ENCODE data around the gene TTC19. TPM values are rescaled to one million over a fixed set of nuclear protein-coding genes. Genes with fewer than 3 reads are reported as not detected.
"Not testable (repeated sequence)": the region's sequence is repeated elsewhere in the genome, so short reads cannot be mapped to it uniquely, and the experiment has no call there.

TTC19 gene
- total RNA-seq, 1 donor from 2014 or later = 35.1 TPM

DNA sequence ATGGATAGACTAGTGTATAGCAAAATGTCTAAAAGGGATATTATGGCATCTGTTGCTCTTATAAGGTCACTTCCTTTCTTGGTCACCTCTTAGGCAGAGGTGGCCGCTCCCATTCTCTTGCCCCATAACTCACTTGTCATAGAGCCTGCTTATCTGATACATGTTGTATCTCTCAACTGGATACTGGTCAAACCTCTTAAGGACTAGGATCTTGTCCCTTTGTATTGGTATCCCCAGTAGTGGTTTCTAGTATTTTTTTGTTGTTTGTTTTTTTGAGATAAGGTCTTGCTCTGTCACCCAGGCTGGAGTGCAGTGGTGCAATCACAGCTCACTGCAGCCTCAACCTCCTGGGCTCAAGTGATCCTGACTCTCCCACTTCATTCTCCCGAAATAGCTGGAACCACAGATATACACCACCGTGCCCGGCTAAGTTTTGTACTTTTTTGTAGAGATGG is 27.1 kb upstream of the TTC19 start:
- no peak for DNase-seq (ENCODE audit: low read depth in 2 of 2)

DNA sequence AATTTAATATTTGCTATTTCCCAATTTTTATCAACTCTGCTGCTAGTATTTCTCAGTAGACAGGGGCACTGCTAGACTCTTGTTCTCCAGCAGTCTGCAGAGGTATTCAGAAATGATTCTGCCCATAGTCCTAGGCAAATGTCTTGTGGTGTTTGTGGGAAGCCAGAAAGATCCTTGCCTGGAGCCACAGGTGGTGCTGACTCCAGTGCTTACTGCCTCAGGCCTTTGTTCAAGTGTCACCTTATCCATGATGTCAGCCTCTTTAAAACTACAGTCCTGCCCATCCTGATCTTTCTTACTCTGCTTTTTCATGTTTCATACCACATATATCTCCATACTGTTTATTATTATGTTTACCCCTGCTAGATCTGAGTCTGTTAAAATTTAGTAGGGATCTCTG is 26.6 kb upstream of the TTC19 start:
- DNase-seq (ENCODE audit: low read depth in 2 of 2) = no peak

DNA sequence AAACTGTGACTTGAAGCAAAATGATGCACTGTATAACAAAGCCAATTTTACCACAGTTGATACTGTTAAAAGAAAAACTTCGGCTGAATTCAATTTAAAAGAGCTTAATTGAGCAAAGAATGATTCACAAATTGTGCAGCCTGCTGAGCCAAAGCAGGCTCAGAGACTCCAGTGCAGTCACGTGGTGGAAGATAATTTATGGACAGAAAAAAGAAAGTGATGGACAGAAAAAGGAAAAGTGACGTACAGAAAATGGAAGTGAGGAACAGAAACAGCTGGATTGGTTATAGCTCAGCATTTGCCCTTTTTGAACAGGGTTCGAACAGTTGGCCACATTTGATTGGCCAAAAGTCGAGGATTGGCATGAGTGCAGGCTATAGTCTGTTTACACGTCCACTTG is 25.8 kb upstream of the TTC19 start:
- no peak for DNase-seq (ENCODE audit: low read depth in 2 of 2)

DNA sequence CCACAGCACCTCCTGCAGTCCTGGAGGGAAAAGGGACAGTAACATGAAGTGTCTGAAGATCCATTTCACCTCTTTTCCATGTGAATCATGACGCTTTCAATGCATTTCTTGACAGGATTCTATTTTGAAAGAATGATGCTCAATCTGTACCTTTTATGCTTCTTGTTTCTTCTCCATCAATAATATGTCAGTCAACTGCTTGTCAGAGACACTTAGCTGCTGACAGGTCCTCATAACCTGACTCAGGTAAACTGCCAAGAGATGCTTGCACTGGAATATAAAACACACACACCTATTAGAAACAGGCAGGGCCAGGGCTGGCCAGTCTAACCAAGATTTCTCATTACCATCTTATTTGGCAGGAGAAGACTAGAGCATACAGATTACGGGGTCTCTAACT is 21.7 kb upstream of the TTC19 start:
- no peak for DNase-seq (ENCODE audit: low read depth in 2 of 2)

DNA sequence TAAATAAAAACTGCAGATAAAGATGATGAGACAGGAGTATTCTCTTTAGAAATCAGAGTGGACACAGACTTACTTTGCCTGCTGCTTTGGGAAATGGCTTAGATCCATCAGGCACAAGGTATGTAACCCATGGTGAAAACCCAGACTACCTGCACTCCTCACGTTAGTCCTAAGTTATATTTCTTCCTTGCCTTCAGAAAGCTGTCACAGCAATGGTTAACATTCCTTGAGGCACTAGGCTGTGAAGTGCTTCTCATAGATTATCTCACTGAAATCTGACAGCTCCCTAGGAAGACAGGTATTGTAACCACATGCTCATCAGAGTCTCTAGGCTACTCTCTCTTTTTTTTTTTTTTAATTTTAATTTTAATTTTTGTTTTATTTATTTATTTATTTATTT is 21.0 kb upstream of the TTC19 start:
- DNase-seq (ENCODE audit: low read depth in 2 of 2) = no peak

DNA sequence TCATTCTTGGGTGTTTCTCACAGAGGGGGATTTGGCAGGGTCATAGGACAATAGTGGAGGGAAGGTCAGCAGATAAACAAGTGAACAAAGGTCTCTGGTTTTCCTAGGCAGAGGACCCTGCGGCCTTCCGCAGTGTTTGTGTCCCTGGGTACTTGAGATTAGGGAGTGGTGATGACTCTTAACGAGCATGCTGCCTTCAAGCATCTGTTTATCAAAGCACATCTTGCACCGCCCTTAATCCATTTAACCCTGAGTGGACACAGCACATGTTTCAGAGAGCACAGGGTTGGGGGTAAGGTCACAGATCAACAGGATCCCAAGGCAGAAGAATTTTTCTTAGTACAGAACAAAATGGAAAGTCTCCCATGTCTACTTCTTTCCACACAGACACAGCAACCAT is 20.6 kb upstream of the TTC19 start:
- not testable (repeated sequence) for DNase-seq (ENCODE audit: low read depth in 2 of 2)

DNA sequence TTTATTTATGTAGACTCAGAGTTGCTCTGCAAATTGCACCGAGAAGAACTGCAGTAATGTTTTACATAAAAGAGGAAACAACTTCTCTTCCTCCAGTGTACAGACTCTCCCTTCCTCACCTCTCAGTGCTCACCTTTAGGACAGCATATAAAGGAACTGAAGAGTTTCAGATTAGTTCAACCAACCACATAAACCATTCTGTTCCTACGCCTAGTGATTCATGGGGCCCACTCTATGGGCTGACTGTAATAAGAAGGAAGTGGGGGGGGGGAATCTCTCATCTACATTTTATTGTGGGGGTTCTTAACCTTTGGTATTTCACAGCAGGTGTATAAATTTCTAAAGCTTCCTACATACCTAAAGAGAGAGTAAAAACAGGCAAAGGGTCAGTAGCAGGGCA is 18.4 kb upstream of the TTC19 start:
- no peak for DNase-seq (ENCODE audit: low read depth in 2 of 2)

DNA sequence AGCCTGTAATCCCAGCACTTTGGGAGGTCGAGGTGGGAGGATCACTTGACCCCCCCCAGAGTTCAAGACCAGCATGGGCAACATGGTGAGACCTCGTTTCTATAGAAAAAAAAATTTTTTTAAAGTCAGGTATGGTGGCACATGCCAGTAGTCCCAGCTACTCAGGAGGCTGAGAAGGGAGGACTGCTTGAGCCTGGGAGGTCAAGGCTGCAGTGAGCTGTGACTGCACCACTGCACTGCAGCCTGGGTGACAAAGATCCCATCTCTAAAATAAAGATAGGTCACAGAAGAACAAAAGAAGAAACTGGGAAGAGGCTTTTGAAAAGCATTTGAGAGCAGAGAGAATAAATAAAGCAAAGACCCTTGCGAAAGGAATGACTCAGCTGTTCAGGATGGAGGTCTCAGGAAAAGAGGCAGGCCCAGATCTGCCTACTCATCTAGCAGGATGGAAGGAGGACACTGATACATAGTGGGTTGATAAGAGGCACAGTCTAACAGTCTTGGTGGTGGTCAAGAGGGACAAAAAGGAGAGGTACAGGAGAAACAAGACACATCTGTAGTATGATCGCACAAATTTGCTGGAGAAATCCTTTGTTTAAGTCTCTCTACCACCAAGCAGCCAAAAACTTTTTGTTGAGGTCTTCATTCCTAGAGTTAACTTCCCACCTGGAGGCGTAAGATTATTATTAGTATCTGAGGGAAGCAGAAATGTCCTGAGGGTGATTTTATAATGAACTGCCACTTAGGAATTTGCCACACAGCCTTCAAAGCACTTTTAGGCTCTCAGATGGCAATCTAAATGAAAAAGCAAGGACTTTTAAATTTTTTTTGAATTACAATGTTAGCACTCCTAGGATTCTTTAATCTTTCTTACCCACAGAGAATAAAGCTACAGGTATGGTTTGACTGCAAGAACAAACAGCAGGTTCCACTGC is 17.7 kb upstream of the TTC19 start:
- peak in 1 of 2 donors; percentile 38 for DNase-seq (ENCODE audit: low read depth in 2 of 2)

DNA sequence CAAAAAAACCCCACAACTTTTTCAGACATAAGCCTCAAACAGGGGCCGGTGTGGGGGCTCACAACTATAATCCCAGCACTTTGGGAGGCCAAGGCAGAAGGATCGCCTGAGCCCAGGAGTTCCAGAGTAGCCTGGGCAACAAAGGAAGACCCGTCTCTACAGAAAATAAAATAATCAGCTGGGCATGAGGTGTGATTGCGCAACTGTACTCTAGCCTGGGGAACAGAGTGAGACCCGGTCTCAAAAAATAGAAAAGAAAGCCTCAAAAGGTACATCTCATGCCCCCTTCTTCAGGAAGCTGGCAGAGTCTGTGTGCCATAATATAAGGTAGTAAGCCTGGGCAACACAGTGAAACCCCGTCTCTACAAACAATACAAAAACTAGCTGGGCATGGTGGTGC is 3.3 kb upstream of the TTC19 start:
- DNase-seq (ENCODE audit: low read depth in 2 of 2) = no peak

DNA sequence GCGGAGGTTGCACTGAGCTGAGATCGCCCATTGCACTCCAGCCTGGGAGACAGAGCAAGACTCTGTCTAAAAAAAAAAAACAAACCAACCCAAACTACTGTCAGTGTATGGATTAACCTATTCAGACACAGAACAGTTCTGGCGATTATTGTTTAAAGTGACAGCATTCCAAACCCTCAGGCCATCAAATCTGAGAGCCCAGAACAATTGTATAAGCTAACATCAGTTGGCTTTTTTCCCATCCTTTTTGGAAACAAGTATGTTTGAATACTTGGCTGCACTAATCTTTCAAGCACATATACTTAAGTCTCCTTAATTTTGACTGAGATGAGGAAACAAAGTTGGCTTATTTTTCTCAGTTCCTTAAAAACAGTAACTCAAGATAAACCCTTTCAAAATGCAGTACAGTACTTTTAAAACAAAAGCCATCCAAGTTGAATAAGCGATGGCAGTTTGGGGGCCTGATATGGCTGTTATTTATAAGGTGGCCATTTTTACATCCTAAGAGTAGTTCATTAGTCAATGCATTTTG is 1.5 kb upstream of the TTC19 start:
- DNase-seq (ENCODE audit: low read depth in 2 of 2) = no peak

DNA sequence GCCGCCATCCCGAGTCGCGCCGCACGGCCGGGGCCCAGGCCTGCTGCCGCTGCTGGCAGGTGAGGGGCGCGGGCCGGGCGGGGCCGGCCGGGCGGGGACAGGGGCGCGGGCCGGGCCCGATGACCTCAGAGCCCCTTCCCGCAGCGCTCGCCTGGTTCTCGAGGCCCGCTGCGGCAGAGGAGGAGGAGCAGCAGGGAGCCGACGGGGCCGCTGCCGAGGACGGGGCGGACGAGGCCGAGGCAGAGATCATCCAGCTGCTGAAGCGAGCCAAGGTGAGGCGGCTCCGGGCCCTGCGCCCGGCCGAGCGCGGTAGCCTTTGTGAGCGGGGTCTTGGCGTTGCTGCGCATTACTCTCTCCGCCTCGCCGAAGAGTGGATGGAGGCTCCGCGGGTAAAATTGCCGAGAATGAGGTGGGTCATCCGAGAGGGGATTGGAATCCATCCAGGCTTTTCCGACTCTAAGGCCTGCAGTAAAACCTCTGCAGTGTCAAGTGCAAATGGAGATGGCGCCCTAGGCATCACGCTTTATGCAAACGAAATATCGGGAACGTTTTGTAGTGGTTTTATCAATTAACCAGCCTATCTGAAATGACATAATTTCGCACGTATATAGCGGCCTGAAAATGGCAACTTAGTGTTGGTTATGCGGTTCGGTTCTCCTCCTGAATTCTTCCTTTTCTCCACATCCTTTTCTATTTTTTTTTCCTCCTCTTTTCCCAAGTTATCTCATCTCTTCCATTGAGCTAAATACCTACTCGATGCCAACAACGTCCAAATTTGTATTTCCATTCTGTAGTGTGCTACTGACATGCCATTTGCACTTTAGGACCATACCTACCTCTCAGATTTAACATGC is 577 bp downstream of the TTC19 start:
- peak; percentile 41 to 48 for DNase-seq (ENCODE audit: low read depth in 2 of 2)

DNA sequence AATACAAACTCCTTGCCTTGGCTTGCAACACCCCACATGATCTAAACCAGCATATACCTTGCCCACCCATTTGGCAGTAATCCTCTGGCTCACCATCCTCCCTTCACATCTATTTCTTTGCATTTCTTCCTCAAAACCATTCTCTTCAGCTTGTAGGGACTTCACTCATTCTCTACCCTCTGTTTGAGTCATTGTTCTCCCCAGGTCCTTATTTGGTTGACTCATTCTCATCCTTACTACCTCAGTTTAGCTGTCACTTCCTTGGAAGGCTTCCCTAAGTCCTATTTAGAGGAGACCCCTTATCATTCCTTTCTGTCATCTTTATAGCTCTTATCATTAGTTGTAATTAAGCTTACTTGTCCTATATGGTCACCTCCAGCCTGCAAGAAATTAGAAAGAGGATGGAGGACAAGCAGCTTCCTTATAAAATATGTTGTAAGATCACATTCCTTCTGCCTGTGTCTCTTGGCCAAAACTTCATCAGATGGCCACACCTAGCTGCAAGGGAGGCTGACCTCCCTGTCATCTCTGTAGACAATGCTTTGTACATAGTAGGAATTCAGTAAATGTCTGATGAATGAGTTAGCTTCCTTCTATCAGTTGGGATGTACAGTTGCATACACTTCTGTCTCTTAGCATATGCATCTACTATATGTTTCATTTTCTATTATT is 1.7 kb downstream of the TTC19 start:
- DNase-seq (ENCODE audit: low read depth in 2 of 2) = peak in 1 of 2 donors; percentile 13

DNA sequence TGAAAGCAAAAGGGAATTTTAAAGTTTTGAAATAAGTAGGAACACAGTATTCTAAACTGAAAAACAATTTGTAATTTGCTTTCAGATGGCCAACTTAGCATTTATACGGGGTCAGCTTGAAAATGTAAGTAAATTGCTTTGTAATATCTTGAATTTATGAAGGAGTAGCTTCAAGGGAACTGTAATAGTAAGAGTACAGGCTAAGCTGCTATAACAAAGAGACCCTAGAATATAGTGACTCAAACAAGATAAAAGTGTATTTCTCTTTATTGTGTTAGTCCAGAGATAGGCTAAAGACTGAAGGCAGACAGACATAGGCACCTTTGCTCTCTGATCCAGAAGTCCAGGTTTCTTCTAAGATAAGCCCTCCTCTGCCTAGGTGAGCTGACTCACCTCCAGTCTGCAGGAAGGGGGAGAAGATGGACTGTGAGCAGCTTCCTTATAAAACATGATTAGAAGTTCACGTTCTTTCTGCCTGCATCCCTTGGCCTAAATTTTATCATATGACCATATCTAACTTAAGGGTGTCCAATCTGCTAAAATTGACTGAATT is 3.2 kb downstream of the TTC19 start:
- DNase-seq (ENCODE audit: low read depth in 2 of 2) = no peak

DNA sequence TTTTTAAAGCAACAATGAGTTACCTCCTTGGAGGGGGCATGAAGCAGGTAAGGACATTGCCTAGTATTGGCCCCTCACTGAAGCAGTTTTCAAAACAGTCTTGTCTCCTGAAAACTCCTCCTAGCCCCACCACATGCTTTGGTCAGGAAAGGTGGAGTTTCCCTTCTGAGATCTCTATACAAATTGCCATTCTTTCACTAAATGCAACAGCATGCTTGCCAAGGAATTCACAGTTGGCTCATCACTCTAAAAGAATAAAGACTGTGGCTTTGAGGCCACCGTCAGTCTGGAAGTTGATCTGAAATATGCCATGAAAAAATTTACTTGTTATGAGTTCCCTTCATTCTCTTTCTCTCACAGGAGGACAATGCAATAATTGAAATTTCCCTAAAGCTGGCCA is 4.2 kb downstream of the TTC19 start:
- peak; percentile 22 to 69 for DNase-seq (ENCODE audit: low read depth in 2 of 2)

DNA sequence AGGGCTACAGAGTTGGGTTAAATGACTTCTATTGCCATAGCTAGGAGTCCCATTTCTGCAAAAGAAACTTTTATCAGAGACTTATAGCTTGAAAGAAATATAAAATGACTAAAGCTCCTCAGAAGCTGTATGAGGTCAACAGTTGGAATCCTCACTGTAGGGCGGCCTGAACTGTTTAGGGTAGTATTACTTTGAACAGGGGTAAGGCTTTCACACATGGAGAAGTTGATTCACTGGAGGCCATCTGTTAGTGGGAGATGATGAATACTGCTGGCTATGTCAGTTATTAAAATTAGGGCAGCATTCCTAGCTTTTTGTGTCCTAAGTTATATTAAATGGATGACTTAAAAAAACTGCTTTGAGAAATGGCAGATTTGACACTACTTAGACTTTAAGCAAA is 6.0 kb downstream of the TTC19 start:
- no peak for DNase-seq (ENCODE audit: low read depth in 2 of 2)

DNA sequence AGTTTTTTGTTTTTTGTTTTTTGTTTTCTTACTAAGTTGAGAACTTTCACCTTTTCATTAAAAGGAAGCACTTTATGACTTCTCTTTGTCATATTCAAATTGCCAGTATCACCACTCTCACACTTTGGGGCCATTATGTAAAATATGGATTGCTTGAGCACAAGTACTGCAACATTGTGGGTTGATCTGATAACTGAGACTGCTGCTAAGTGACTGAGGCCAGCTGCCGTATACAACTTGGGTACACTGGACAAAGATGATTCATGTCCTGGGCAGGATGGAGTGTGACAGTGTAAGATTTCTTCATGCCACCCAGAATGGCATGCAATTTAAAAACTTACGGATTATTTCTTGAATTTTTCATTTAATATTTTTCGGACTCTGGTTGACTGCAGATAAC is 7.8 kb downstream of the TTC19 start:
- no peak for DNase-seq (ENCODE audit: low read depth in 2 of 2)

DNA sequence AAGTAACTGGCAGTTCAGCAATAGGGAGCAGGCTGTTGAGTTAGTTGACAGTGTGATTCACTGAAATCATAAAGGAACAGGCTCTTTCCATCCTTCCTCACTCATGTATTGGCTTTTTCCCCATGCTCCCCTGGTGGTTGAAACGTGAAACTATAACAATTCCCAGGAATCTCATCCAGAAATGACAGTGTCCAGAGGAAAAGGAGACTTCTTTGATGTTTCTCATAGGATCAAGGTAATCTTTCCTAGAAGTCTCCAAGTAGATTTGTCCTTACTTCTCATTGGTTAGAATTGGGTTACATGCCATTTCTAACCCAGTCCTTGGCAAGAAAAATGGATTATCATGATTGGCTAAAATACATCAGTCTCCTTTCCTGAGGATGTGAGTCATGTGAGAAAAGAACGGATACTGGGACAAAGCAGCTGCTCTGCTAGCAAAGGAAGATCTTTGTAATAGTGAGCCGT is 14.4 kb downstream of the TTC19 start:
- DNase-seq (ENCODE audit: low read depth in 2 of 2) = peak; percentile 76 to 93

DNA sequence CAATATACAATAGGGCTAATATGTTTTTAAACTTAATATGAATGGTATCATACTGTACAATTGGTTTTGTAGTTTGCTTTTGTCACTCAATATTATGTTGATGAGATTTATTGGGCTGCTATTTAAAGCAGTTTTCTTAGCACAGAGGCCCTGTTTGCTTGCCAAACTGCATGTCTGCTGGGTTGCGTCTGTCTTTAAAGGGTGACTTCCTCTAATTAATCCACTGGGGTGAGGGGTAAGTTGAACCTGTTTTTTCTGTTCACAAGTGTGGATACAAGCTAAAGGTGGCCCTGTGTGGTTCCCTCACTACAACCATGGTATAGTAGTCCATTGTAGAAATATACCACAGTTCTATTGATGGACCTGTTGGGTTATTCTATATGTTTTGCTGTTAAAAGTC is 19.7 kb downstream of the TTC19 start:
- DNase-seq (ENCODE audit: low read depth in 2 of 2) = no peak

DNA sequence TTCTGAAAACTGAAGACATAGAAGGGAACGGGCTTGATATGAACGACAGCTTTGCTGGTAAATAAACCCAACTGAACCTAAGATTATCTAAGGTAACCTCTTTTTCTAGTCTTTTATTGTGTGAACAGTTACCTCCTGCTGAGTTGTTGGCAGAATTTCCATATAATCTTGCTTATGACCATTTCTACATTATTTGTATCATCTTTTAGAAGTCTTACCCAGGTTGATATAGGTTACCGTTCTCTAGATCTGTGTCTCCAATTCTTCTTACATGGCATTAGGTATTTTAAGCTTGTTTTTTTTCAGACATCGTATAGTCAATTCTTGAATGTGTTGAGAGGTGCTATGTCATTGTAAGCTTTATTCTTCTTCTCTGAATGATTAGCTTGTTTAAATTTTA is 24.3 kb downstream of the TTC19 start:
- no peak for DNase-seq (ENCODE audit: low read depth in 2 of 2)

DNA sequence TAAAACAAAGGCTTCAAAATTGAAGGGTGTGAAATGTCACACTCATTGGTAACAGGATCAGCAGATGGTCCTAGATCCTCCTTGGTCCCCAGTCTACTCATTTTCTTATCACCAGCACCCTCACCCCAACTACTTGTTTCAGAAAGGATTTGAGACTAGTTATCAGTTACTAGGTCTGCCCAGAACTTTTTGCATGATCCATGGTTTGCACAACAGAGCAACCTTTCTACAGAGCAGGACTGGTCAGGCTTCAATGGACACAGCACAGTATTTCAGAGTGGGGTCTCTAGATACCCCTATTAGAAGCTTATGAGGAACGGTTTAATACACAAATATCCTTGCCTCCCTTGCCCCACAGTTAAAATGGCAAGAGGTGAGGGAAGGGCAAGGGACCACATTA is 25.6 kb downstream of the TTC19 start:
- no peak for DNase-seq (ENCODE audit: low read depth in 2 of 2)

DNA sequence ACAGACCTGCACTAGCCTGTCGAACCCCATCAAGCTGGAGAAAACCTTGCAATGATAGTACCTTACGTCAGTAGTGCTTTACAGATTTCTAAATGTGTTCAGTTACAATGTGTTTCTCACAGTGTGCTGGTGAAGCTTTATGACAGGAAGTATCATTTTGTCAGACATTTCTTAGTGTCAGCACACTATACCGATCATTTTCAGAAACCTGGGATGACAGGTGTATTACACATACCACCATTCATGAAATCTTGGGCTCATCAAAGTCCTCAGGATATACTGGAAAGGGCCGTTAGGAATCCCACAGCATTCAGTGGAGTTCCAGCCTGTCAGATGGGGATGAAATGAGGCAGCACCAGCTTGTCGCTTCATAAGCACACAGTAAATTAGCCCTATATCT is 27.3 kb downstream of the TTC19 start:
- no peak for DNase-seq (ENCODE audit: low read depth in 2 of 2)

All from lung microvascular endothelial cell (primary cell).